ENCODE data around the gene TDP1. TPM values are rescaled to one million over a fixed set of nuclear protein-coding genes. Genes with fewer than 3 reads are reported as not detected.

The TDP1 gene
- total and polyA plus RNA-seq, 4 donors: 2.1 to 23.6 (median 8.5) TPM

DNA sequence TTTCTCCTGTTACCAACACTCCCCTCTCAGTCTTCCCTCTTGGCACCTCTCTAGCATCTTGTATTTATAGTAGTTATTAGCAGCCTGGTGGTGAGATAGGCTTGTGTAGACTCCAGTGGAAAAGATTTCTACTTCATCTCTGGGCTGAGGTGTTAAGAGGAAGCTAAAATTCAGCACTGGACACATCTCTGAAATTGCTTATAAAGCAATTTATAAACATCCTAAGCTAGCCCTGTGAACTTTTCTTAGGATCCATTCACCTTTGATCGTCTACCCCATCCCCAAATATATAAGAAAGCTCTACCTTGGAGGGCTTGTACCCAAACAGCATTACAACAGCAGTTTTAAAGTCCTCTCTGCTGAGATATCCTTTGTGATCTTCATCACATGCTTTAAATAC, 2.1 kb upstream of the TDP1 start:
- DNase-seq: peak in 1 of 3 donors; percentile 1
- Histone ChIP-seq H3K4me3 (no peak overlapping the region), H3K9me3 (ENCODE audit: control insufficient read depth in 4 of 4, insufficient read depth in 3 of 4, low read length in 3 of 4) (no peaks in the 10 kb centered on the region), H3K36me3 (ENCODE audit: control insufficient read depth in 4 of 4, insufficient read depth in 4 of 4, low read length in 4 of 4) (peaks cover 0 to 8% (median 1%) of the 10 kb centered on the region in 4 donors), H3K9ac (ENCODE audit: insufficient read depth in 1 of 2, low read length in 2 of 2) (peak overlapping the region; percentile 91 to 92), H3K4me1 (ENCODE audit: control insufficient read depth in 5 of 5, insufficient read depth in 5 of 5, low read length in 5 of 5) (peaks cover 0 to 30% (median 5%) of the 10 kb centered on the region in 5 donors), H3K27me3 (ENCODE audit: control insufficient read depth in 3 of 3, insufficient read depth in 3 of 3, low read length in 2 of 3) (no peaks in the 10 kb centered on the region), H3K27ac (ENCODE audit: low read depth in 1 of 2, low read length in 1 of 2) (no peak overlapping the region)
- no peak for ATAC-seq (ENCODE audit: insufficient read depth, low FRiP score)
- WGBS, 2 donors: 59 to 71% methylated on average over 1 of the region's 1 CpG
- TF ChIP-seq, protein P1, sequence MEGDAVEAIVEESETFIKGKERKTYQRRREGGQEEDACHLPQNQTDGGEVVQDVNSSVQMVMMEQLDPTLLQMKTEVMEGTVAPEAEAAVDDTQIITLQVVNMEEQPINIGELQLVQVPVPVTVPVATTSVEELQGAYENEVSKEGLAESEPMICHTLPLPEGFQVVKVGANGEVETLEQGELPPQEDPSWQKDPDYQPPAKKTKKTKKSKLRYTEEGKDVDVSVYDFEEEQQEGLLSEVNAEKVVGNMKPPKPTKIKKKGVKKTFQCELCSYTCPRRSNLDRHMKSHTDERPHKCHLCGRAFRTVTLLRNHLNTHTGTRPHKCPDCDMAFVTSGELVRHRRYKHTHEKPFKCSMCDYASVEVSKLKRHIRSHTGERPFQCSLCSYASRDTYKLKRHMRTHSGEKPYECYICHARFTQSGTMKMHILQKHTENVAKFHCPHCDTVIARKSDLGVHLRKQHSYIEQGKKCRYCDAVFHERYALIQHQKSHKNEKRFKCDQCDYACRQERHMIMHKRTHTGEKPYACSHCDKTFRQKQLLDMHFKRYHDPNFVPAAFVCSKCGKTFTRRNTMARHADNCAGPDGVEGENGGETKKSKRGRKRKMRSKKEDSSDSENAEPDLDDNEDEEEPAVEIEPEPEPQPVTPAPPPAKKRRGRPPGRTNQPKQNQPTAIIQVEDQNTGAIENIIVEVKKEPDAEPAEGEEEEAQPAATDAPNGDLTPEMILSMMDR (IDR thresholded peaks at IDR 0.05; ENCODE audit: control extremely low read depth, extremely low read depth): no peak

DNA sequence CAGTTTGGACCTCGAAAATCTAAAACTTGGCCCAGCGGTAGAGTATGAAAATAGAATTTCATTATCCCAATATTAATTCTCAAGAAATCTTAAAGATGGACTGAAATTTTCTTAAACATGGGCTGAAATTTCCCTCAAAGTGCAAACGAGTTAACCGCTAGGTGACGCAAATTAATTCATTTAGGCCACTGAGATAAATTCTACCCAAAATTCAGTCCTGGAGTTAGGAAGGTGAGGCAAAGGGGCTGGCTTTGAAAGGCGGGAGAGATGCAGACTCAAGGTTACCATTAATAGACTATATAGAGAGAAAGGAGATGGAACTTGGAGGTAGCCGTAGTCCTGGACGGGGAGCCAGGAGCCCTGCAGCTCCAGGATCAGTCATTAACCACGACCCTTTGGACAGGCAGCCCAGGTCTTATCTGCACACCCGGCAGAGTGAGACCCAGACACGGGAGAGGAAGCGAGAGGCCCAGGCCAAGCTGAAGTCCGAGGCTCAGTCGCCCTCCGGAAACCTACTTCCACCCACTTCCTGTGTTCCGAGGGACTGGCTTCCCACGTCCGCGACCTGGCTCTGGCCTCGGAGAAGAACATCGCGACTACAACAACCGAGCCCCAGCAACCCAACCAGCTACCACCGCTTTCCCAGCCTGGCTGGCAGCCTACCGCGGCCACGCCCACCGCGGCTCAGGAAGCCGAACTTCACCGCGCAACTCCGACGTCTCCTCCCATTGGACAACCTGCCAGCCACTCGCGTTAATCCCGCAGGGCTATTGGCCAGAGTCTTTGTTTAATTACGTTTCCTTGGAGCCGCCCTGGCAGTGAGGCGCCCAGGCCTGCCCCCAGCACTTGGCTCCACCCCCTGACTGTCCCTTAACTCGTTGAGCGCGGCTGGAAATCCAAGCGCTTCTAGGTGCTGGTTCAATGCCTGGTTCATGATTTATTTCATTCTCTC, 1.4 kb upstream of the TDP1 start, which contains the start of gene EFCAB11:
TSS of gene EFCAB11 (minus strand) at position 661 of the 952 bp plus-strand sequence. CDS start at position 591, 70 bp downstream.
- TF ChIP-seq, protein P1 (IDR thresholded peaks at IDR 0.05; ENCODE audit: control extremely low read depth, extremely low read depth): peak; percentile 9
- peak within 1 kb of the TSS; percentile 91 to 92 for H3K9ac ChIP-seq (ENCODE audit: insufficient read depth in 1 of 2, low read length in 2 of 2)
- H3K4me1 ChIP-seq (ENCODE audit: control insufficient read depth in 5 of 5, insufficient read depth in 5 of 5, low read length in 5 of 5): peaks cover 0 to 30% (median 5%) of the 10 kb centered on the region in 5 donors
- H3K27ac ChIP-seq (ENCODE audit: low read depth in 1 of 2, low read length in 1 of 2): peak within 1 kb of the TSS; percentile 59 to 92
- peak within 1 kb of the TSS; percentile 63 for H3K4me3 ChIP-seq
- ATAC-seq (ENCODE audit: insufficient read depth, low FRiP score): peak; percentile 89
- no peaks in the 10 kb centered on the region for H3K9me3 ChIP-seq (ENCODE audit: control insufficient read depth in 4 of 4, insufficient read depth in 3 of 4, low read length in 3 of 4)
- H3K36me3 ChIP-seq (ENCODE audit: control insufficient read depth in 4 of 4, insufficient read depth in 4 of 4, low read length in 4 of 4): peaks cover 0 to 8% (median 1%) of the 10 kb centered on the region in 4 donors
- DNase-seq: peak; percentile 99 to 100 (median 100)
- WGBS, 2 donors: 3 to 4% methylated on average over 41 to 44 of the region's 44 CpGs
- no peaks in the 10 kb centered on the region for H3K27me3 ChIP-seq (ENCODE audit: control insufficient read depth in 3 of 3, insufficient read depth in 3 of 3, low read length in 2 of 3)

DNA sequence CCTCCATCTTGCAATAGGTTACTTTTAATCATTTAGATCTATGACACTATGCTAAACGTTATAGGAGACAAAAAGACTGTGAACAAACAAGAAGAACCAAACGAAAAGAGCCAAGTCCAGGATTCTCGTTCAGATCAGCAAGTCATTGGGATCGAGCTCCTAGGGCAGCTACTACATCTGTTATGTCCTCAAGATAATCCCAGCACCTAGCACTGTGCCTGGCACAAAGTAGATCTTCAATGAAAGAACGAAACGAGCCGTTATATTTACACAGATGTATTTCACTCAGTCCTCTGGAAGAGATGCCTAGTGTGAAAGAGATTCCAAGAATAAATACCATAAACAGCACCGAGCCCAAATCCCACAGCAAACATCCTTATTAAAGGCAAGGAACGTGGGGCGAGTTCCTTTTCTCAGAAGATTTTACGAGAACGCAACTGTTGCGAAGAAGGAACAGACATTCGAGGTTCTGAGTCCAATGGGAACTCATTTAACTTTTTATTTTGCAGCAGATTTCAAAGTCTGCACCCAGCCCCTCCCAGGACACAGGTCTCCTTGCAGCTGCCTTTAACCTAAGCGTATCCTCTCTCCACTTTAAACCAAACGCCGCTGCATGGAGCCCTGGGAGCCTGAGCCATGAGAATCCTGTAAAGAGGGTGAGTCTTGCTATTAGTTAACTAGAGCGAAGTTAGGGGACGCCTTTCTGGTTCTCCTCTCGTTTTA, 544 bp upstream of the TDP1 start:
- Histone ChIP-seq H3K9me3 (ENCODE audit: control insufficient read depth in 4 of 4, insufficient read depth in 3 of 4, low read length in 3 of 4) (no peaks in the 10 kb centered on the region), H3K27ac (ENCODE audit: low read depth in 1 of 2, low read length in 1 of 2) (peak overlapping the region; percentile 59 to 92), H3K9ac (ENCODE audit: insufficient read depth in 1 of 2, low read length in 2 of 2) (peak overlapping the region; percentile 20 to 26), H3K4me3 (peak overlapping the region; percentile 29), H3K27me3 (ENCODE audit: control insufficient read depth in 3 of 3, insufficient read depth in 3 of 3, low read length in 2 of 3) (no peaks in the 10 kb centered on the region), H3K4me1 (ENCODE audit: control insufficient read depth in 5 of 5, insufficient read depth in 5 of 5, low read length in 5 of 5) (peaks cover 0 to 30% (median 5%) of the 10 kb centered on the region in 5 donors), H3K36me3 (ENCODE audit: control insufficient read depth in 4 of 4, insufficient read depth in 4 of 4, low read length in 4 of 4) (peaks cover 0 to 8% (median 1%) of the 10 kb centered on the region in 4 donors)
- peak; percentile 2 for ATAC-seq (ENCODE audit: insufficient read depth, low FRiP score)
- TF ChIP-seq, protein P1 (IDR thresholded peaks at IDR 0.05; ENCODE audit: control extremely low read depth, extremely low read depth): no peak
- peak in 1 of 3 donors; percentile 77 for DNase-seq
- 4 to 5% methylated on average over 20 of the region's 20 CpGs for WGBS, 2 donors

Measured in lung (tissue), 12 donors.